HepG2 (cell line): ENCODE results near the gene CDH13. TPM values are rescaled to one million over a fixed set of nuclear protein-coding genes. Genes with fewer than 3 reads are reported as not detected.

ENCODE experiments used
- ATAC-seq: fragments of 200-7000 bp; cut with Tn5 transposase; 3 replicates; pipeline ENCODE4 v1.9.1; 2020; ENCODE audit warnings: mild to moderate bottlenecking, moderate library complexity
- BruUV-seq: library from RNA; stranded (reverse); fragments of 400-500 nt; replicated peaks from 2 replicates; lab custom pipeline; 2021; lab: Mats Ljungman, UMichigan
- CTCF ChIA-PET: fragments of 300-600 bp; formaldehyde crosslinking; extraction: SDS; loops from one replicate; lab custom pipeline; 2021; ENCODE audit warnings: low total read pairs, inconsistent platforms, low intra/inter-chr PET ratio; lab: Yijun Ruan, JAX
- POLR2A ChIA-PET: fragments of 350-600 bp; sonication (Branson Sonifier 250); formaldehyde crosslinking; loops from one replicate; lab custom pipeline; 2020; ENCODE audit warnings: antibody characterized with exemption, inconsistent platforms; lab: Yijun Ruan, JAX
- DNase-seq: peaks from one replicate; pipeline ENCODE4 v3.0.0-alpha.2; 2015; ENCODE audit warnings: low spot score
- FAIRE-seq: peaks from 3 replicates; lab custom pipeline; 2011; peaks lifted over from hg19 to GRCh38; lab: Jason Lieb, UNC
- H2AFZ ChIP-seq: one replicate; pipeline ENCODE4 v1.6.1; 2011; ENCODE audit warnings: low read length, inconsistent platforms
- H3K27ac ChIP-seq: fragments of 300-600 bp; 3 replicates; pipeline ENCODE4 v1.8.0; 2011; ENCODE audit warnings: mixed run types, mild to moderate bottlenecking, mixed read lengths, low read length, inconsistent platforms; ENCODE audit not compliant: insufficient read depth; ENCODE audit errors: extremely low read length
- H3K27me3 ChIP-seq, 2 experiments: fragments of 200-600 bp in 1 of 2; 2 replicates in 1 of 2; 3 replicates in 1 of 2; pipeline versions ENCODE4 v1.6.0 to v1.8.0; 2011; ENCODE audit warnings: low read length in 2 of 2, mild to moderate bottlenecking in 2 of 2, moderate library complexity in 2 of 2, inconsistent platforms in 1 of 2; ENCODE audit not compliant: insufficient read depth in 2 of 2, control insufficient read depth in 1 of 2
- H3K36me3 ChIP-seq, 2 experiments: fragments of 200-600 bp in 1 of 2; replicated peaks in 1 of 2; 2 replicates in 1 of 2; 3 replicates in 1 of 2; pipeline versions ENCODE4 v1.5.1 to v1.8.0; 2011; ENCODE audit warnings: low read length in 2 of 2, inconsistent platforms in 1 of 2; ENCODE audit not compliant: insufficient read depth in 2 of 2, control insufficient read depth in 1 of 2
- H3K4me1 ChIP-seq: 2 replicates; pipeline ENCODE4 v1.5.1; 2012; ENCODE audit warnings: low read length, inconsistent platforms; ENCODE audit not compliant: insufficient read depth
- H3K4me2 ChIP-seq: 2 replicates; pipeline ENCODE4 v1.6.0; 2011; ENCODE audit warnings: low read depth, low read length, inconsistent platforms
- H3K4me3 ChIP-seq, 3 experiments: fragments of 200-600 bp in 1 of 3; sonication (generic), shearing (Covaris generic) in 1 of 3; replicated peaks in 1 of 3; 2 replicates each; pipeline ENCODE4 v1.5.1; 2011 to 2016; ENCODE audit warnings: low read length in 3 of 3, inconsistent platforms in 2 of 3, low read depth in 2 of 3, mild to moderate bottlenecking in 2 of 3, control low read depth in 1 of 3, mixed read lengths in 1 of 3; ENCODE audit not compliant: insufficient read depth in 1 of 3
- H3K79me2 ChIP-seq: one replicate; pipeline ENCODE4 v1.6.1; 2011; ENCODE audit warnings: low read length, inconsistent platforms; ENCODE audit not compliant: insufficient read depth
- H3K9ac ChIP-seq: 2 replicates; pipeline ENCODE4 v1.6.0; 2011; ENCODE audit warnings: mild to moderate bottlenecking, low read depth, low read length, inconsistent platforms; ENCODE audit not compliant: insufficient read depth
- H3K9me3 ChIP-seq: 2 replicates; pipeline ENCODE4 v1.5.1; 2012; ENCODE audit warnings: mild to moderate bottlenecking, low read length
- H4K20me1 ChIP-seq: 2 replicates; pipeline ENCODE4 v1.6.0; 2011; ENCODE audit warnings: inconsistent platforms, mild to moderate bottlenecking, low read length, moderate library complexity; ENCODE audit not compliant: insufficient read depth
- BORCS8-MEF2B ChIP-seq: sonication (generic); formaldehyde crosslinking; IDR thresholded peaks from 2 replicates; pipeline ENCODE4 v1.8.0; 2022; ENCODE audit warnings: mild to moderate bottlenecking, missing genetic modification reagents
- CCDC6 ChIP-seq: sonication (generic); formaldehyde crosslinking; IDR thresholded peaks from 2 replicates; pipeline ENCODE4 v1.8.1; 2022; ENCODE audit warnings: mild to moderate bottlenecking, missing genetic modification reagents, moderate library complexity
- MYPOP ChIP-seq: sonication (generic); formaldehyde crosslinking; IDR thresholded peaks from 2 replicates; pipeline ENCODE4 v1.8.1; 2023; ENCODE audit warnings: mild to moderate bottlenecking, moderate library complexity, missing genetic modification reagents
- NFIC ChIP-seq: IDR thresholded peaks from 2 replicates; pipeline ENCODE4 v1.6.1; 2012; ENCODE audit warnings: mild to moderate bottlenecking, low read length, inconsistent platforms
- NFYB ChIP-seq: sonication (generic); formaldehyde crosslinking; IDR thresholded peaks from 2 replicates; pipeline ENCODE4 v1.4.0; 2020; ENCODE audit warnings: missing genetic modification reagents
- NRL ChIP-seq: sonication (generic); formaldehyde crosslinking; IDR thresholded peaks from 2 replicates; pipeline ENCODE4 v1.5.0; 2020; ENCODE audit warnings: missing genetic modification reagents, mild to moderate bottlenecking, moderate library complexity, borderline replicate concordance
- PHF5A ChIP-seq: IDR thresholded peaks from one replicate; pipeline ENCODE4 v1.6.1; 2018; ENCODE audit warnings: low read depth, missing genetic modification reagents; ENCODE audit not compliant: unreplicated experiment
- SMYD3 ChIP-seq: sonication (generic); formaldehyde crosslinking; IDR thresholded peaks from 2 replicates; pipeline ENCODE4 v1.8.1; 2023; ENCODE audit warnings: mild to moderate bottlenecking, missing genetic modification reagents
- SP4 ChIP-seq: sonication (generic); formaldehyde crosslinking; IDR thresholded peaks from 2 replicates; pipeline ENCODE4 v1.8.1; 2023; ENCODE audit warnings: mild to moderate bottlenecking, missing genetic modification reagents
- ZNF552 ChIP-seq: sonication (generic); formaldehyde crosslinking; IDR thresholded peaks from 2 replicates; pipeline ENCODE4 v1.9.0; 2022; ENCODE audit warnings: missing genetic modification reagents, mild to moderate bottlenecking, borderline replicate concordance
- ZNF792 ChIP-seq: IDR thresholded peaks from 2 replicates; pipeline ENCODE4 v1.6.1; 2016
- ZSCAN25 ChIP-seq: sonication (generic); formaldehyde crosslinking; IDR thresholded peaks from 2 replicates; pipeline ENCODE4 v1.8.0; 2022; ENCODE audit warnings: mild to moderate bottlenecking, missing genetic modification reagents
- WGBS: methylation state at CpG from one replicate; pipeline ENCODE4 v1.1.6; 2017; ENCODE audit warnings: low lambda C conversion rate; 5-methylcytosine and 5-hydroxymethylcytosine counted together
- in situ Hi-C: cut with HindIII; loops from 2 replicates; pipeline ENCODE4 v1.10.0; 2017; ENCODE audit warnings: low pct_unique_long_range_greater_than_20kb; ENCODE audit not compliant: extremely low pct_ligation_motif_present
- intact Hi-C: fragments of 100-400 bp; cut with micrococcal nuclease; formaldehyde crosslinking; loops from one replicate; pipeline ENCODE4 v1.10.0; 2022; ENCODE audit not compliant: unreplicated experiment
- polyA plus RNA-seq, 8 experiments: library from polyadenylated mRNA; depleted of rRNA in 3 of 8; stranded (reverse) in 7 of 8; unstranded in 1 of 8; fragments of >200 nt; fragmentation: Illumina TruSeq in 4 of 8; extraction: Trizol in 4 of 8; gene quantifications; 2 replicates each; pipeline versions ENCODE4 v1.2.1 to v1.2.3, GENCODE V29; 2011 to 2016; ENCODE audit warnings: low read depth in 4 of 8, missing spikeins in 1 of 8, mixed read lengths in 1 of 8; ENCODE audit not compliant: insufficient read depth in 1 of 8
- total RNA-seq, 5 experiments: library from RNA; depleted of rRNA; stranded (reverse); fragments of >200 nt; fragmentation: Illumina TruSeq; extraction: Trizol; gene quantifications; 2 replicates each; pipeline ENCODE4 v1.2.3, GENCODE V29; 2016; ENCODE audit warnings: low read depth in 1 of 5
- TF ChIP-seq, protein P1 (sequence below), 2 experiments: fragments of 450-650 bp in 1 of 2; sonication (generic) in 1 of 2; formaldehyde crosslinking; IDR thresholded peaks; 2 replicates each; pipeline versions ENCODE4 v1.5.0 to v1.8.0; 2020 to 2022; ENCODE audit warnings: mild to moderate bottlenecking in 1 of 2, missing genetic modification reagents in 1 of 2

Gene CDH13
- total and polyA plus RNA-seq, 2 of the 13 experiments (the other 11 are each of a cell fraction or from before 2014, with no cell fraction given): not detected

DNA sequence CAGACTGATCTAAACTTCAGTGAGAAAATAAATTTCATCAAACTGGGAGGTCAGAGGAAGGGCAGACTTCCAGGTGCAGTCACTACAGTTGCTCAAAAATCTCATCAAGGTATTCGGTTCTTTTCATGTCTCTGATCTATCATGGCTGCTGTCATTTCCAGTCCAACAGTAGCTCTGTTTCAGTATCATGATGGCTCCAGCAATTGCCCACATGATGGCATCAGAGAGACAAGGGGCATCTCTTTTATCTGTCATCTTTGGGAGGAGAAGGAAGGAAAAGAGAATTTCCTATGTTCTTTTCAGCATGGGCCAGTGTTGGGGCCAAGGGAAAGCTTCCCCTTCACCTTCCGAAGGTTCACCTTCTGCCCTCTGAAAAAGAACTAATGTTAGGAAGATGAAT lies 676.1 kb downstream of the CDH13 start:
- intact Hi-C loops (no loop called here), in situ Hi-C loops (no loop called here)
- Histone ChIP-seq H3K4me1 (no peaks in the 10 kb centered on the region), H3K9ac (no peak overlapping the region), H3K9me3 (no peaks in the 10 kb centered on the region), H3K4me2 (no peak overlapping the region), H3K27ac (no peak overlapping the region), H3K36me3 (no peaks in the 10 kb centered on the region), H3K27me3 (peaks cover 0 to 5% of the 10 kb centered on the region in 2 experiments; a peak in 1 of 5 replicates), H2AFZ (no peak overlapping the region), H3K4me3 (no peak overlapping the region), H3K79me2 (no peaks in the 10 kb centered on the region), H4K20me1 (no peaks in the 10 kb centered on the region)
- CTCF ChIA-PET: no interaction called here
- WGBS: 3% methylated on average over 2 of the region's 2 CpGs
- ATAC-seq: no peak
- no peak for DNase-seq
- TF ChIP-seq PHF5A (CRISPR knock-in tag) (no peak), MYPOP (CRISPR knock-in tag) (no peak), SP4 (no peak), NFIC (no peak)
- POLR2A ChIA-PET: no interaction called here
- no TSS peak for BruUV-seq
- no peak for FAIRE-seq

GRCh38 chr16:83305092-83305491 lies 678.3 kb downstream of the CDH13 start:
- Histone ChIP-seq H3K79me2 (no peaks in the 10 kb centered on the region), H3K4me1 (no peaks in the 10 kb centered on the region), H3K4me2 (no peak overlapping the region), H3K36me3 (no peaks in the 10 kb centered on the region), H3K9me3 (no peaks in the 10 kb centered on the region), H2AFZ (no peak overlapping the region), H3K9ac (no peak overlapping the region), H3K27me3 (peaks cover 0 to 9% of the 10 kb centered on the region in 2 experiments; a peak in 1 of 5 replicates), H3K4me3 (no peak overlapping the region), H3K27ac (no peak overlapping the region), H4K20me1 (no peaks in the 10 kb centered on the region)
- in situ Hi-C loops (no loop called here), intact Hi-C loops (no loop called here)
- no TSS peak for BruUV-seq
- DNase-seq (no peak), ATAC-seq (no peak), FAIRE-seq (no peak)
- ChIA-PET POLR2A (no interaction called here), CTCF (no interaction called here)
- WGBS: 0% methylated on average over 1 of the region's 1 CpG
- TF ChIP-seq NRL (CRISPR knock-in tag): no peak
- TF ChIP-seq BORCS8-MEF2B: no peak
- no peak for TF ChIP-seq ZNF792 (CRISPR knock-in tag)
- TF ChIP-seq NFYB: no peak
- TF ChIP-seq, protein P1, sequence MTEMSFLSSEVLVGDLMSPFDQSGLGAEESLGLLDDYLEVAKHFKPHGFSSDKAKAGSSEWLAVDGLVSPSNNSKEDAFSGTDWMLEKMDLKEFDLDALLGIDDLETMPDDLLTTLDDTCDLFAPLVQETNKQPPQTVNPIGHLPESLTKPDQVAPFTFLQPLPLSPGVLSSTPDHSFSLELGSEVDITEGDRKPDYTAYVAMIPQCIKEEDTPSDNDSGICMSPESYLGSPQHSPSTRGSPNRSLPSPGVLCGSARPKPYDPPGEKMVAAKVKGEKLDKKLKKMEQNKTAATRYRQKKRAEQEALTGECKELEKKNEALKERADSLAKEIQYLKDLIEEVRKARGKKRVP (CRISPR knock-in tag; IDR thresholded peaks at IDR 0.05): no peak
- TF ChIP-seq ZNF552 (CRISPR knock-in tag): no peak
- TF ChIP-seq CCDC6 (CRISPR knock-in tag): no peak
- TF ChIP-seq ZSCAN25 (CRISPR knock-in tag): no peak
- no peak for TF ChIP-seq SMYD3
